HG03159 (cell line): ENCODE data around the gene EDDM13.
"Not testable (repeated sequence)": the region's sequence is repeated elsewhere in the genome, so short reads cannot be mapped to it uniquely, and the experiment has no call there.

ENCODE experiments used
- ATAC-seq: cut with Tn5 transposase; IDR thresholded peaks from one replicate; pipeline ENCODE4 v1.9.1; 2021; ENCODE audit warnings: mild to moderate bottlenecking, moderate library complexity; ENCODE audit not compliant: unreplicated experiment

The EDDM13 gene

DNA sequence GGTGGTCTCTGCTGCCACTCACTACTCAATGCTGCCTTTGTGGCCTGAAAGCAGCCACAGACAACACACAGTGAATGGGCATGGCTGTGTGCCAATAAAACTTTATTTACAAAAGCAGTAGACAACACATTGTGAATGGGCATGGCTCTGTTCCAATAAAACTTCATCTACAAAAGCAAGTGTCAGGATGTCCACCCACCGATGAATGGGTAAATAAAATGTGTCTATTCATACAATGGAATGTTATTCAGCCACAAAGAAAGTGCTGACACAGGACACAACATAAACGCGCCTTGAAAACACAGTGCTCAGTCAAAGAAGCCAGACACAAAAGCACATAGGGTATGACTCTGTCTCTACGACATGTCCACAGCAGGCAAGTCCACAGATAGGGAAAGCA is 22.0 kb downstream of the EDDM13 start:
- no peak for ATAC-seq

DNA sequence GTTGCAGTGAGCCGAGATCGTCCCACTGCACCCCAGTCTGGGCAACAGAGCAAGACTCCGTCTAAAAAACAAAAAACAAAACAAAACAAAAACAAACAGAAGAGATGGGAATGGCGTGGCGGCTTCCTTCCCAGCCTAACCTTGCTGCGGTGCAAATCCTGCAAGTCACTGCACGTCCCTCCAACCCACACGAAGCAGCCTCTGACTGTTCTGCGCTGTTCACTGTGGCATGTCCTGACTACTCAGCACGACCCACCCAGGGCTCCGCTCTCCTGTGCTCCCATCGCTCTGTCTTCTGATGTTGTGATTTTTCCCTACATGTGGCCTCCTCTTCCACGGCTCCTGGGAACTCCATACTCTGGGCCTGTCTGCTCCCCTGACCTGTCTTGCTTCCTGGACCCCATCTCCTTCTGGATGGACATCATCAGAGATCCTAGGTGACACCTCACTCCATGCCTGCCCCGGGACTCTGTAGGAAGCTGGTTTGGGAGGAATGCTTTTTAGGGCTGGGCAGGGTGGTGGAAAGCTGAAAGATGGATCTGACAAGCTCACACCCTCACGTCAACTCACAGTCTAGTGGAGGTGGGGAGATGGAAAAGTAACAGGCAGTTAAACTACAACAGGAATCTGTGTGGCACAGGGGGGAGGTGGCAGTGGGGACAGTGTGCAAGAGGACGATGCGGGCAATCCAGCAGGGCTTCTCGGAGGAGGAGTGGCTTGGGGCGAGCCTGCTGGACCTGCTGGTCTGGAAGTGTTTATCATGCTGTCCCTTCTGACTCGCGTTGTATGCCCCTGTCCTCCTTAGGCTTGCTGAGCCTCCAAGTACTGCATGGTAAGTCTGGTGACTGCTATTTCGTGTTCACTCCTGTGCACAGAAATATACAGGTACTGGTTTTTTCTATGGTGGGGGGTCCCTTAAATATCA is 23.2 kb downstream of the EDDM13 start:
- ATAC-seq, result no peak

DNA sequence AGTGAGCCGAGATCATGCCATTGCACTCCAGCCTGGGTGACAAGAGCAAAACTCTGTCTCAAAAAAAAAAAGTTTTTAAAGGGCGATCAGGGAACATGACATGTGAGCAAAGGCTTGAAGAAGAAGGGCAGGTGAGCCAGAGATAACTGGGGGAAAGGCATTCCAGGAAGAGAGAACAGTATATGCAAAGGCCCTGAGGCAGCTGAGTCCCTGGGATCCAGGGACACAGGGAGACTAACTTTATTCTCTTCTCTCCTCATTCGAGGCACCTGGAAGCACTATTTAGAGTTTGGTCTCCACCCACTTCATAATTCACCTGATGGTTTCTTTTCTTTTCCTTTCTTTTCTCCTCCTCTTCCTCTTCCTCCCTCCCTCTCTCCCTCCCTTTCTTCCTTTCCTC is 24.5 kb downstream of the EDDM13 start:
- no peak for ATAC-seq

DNA sequence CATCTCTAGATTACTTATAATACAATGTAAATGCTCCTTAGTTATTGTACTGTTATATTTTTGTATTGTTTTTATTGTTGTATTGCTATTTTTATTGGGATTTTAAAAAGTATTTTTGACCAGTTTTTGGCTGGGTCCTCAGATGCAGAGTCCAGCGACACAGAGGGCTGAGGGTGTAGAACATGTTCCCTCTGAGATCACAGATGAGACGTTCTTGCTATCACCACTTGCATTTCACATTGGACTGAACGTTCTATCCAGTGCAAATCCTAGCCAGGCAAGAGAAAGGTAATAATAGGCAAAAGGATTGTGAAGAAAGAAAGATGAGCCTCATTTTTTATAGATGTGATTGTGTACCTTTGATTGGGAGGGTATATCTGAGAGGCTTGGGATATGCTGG is 27.1 kb downstream of the EDDM13 start:
- no peak for ATAC-seq

DNA sequence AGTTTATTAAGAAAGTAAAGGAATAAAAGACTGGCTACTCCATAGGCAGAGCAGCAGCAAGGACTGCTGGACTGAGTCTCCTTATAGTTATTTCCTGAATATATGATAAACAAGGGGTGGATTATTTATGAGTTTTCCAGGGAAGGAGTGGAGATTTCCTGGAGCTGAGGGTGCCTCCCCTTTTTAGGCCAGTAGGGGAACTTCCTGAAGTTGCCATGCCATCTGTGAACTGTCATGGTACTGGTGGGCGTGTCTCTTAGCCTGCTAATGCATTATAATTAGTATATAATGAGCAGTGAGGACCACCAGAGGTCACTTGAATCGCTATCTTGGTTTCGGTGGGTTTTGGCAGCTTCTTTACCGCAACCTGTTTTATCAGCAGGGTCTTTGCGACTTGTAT is 28.6 kb downstream of the EDDM13 start:
- no peak for ATAC-seq

DNA sequence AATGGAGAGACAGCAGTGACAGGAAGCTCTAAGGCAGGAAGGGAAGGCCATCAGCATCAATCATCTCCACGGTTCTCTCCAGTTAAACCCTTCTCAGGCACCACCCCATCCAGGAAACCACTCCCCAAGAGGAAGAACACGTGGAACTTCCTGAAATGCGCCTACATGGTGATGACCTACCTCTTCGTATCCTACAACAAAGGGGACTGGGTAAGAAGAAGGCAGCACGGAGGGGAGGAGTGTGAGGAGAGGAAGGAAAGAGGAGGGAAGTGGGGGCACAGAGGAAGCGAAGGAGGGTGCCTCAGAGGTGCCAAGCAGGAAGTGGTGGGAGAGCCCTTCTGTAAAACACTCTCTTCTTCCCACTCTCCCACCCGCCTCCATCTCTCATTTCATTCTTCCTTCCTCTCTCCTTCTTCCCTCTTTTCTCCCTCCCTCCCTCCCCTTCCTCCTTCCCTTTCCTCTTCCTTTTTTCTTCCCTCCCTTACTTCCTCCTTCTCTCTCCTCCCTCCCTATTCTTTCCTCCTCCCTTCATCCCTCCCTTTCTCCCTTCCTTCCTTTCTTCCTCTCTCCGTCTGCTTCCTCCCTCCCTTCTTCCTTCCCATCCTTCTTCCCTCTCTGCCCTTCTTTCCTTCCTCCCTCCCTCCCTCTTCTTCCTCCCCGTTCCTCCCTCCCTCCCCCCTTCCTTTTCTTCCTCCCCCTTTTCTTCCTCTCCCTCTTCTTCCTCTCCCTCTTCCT is 29.5 kb downstream of the EDDM13 start:
- no peak for ATAC-seq

DNA sequence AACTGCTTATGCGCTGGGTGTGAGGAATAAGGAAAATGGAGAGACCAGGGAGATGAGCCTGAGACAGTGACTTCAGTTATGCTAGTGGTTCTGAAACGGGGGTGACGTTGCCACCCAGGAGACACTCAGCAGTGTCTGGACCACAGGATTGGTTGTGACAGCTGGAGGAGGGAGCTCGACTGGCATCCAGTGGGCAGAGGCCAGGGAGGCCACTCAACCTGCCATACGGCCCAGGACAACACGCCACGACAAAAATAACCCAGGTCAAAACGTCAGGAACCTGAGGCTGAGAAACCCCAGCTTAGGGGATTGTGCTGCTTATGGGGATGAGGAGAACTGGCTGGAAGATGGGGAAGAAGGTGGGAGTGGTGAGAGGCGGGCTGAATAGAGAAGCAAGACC is 31.7 kb downstream of the EDDM13 start:
- ATAC-seq, result no peak

DNA sequence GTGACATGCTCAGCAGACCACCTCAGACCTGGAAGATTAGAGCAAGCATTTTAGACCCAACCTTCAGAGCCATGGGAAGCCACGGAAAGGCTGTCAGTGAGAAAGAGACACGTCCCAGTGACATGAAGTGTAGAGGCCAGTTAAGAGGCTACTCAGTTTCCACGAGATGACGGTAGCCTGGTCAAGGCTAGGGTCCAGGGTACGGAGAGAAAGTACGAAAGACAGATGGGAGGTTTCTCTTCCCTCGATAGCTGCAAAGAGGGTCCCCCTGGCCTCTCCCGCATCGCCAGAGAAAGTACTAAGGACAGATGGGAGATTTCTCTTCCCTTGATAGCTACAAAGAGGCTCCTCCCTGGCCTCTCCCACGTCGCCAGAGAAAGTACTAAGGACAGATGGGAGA is 33.5 kb downstream of the EDDM13 start:
- no peak for ATAC-seq

DNA sequence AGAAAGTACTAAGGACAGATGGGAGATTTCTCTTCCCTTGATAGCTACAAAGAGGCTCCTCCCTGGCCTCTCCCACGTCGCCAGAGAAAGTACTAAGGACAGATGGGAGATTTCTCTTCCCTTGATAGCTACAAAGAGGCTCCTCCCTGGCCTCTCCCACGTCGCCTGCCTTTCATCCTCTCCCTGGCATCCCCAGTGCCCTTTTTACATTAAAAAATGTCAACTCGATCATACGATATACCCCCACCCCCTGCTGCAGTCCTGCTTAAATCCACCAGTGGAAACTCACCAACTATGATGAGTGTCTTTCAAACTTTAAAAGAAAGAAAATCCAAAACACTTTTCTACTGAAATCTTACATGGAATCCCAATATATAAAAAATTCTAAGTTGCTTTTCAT is 34.5 kb downstream of the EDDM13 start:
- ATAC-seq, result not testable (repeated sequence)

DNA sequence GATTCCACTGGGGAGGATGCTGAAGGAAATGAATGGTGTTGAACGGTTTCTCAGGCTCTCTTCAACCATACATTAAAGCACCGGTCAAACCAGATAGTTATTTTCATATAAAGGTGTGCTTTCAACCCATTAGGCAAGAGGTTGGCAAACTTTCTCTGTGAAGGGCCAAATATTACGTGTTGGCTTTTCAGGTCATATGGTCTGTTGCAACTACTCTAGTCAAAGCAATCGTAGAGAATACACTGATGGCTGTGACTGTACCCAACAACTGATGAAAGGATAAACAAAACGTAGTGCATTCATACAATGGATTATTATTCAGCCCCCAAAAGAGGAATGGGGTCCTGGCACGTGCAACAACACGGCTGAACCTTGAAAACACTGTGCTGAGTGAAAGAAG is 36.2 kb downstream of the EDDM13 start:
- ATAC-seq, result no peak

GRCh38 chr19:56309511-56310185 is 37.1 kb downstream of the EDDM13 start:
- ATAC-seq, result no peak

GRCh38 chr19:56310462-56310861 is 37.9 kb downstream of the EDDM13 start:
- no peak for ATAC-seq

DNA sequence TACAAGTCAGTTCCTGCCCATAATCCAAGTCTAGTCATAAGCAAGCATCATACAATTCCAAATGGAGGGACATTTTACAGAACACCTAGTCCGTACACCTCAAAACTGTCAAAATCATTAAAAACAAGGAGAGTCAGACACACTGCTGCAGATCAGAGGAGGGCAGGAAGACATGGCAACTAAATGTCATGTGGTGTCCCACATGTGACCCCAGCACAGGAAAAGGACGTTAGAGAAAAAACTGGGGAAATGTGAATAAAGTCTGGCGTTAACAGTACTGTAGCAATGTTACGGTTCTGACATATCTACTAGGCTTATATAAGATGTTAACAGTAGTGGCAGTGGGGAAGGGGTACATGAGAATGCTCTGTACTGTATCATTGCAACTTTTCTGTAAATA is 39.8 kb downstream of the EDDM13 start:
- ATAC-seq, result no peak

GRCh38 chr19:56312787-56313657 is 40.5 kb downstream of the EDDM13 start:
- ATAC-seq, result no peak

DNA sequence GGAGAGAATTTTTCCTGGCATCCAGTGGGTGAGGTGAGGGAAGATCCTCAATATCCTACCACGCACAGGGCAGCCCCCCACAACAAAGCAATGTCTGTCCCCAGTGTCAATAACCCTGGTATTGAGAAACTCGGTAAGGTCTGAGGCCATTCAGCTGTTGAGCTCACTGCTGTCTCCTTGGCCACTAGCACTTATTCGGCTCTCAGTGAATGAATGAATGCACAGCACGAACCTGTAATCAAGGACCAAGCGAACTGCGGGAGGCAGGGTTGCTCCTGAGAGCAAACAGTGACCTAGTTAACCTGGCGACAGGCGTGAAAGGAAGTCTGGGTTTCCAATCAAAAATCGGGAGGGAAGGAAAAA is 41.5 kb downstream of the EDDM13 start:
- ATAC-seq, result no peak

DNA sequence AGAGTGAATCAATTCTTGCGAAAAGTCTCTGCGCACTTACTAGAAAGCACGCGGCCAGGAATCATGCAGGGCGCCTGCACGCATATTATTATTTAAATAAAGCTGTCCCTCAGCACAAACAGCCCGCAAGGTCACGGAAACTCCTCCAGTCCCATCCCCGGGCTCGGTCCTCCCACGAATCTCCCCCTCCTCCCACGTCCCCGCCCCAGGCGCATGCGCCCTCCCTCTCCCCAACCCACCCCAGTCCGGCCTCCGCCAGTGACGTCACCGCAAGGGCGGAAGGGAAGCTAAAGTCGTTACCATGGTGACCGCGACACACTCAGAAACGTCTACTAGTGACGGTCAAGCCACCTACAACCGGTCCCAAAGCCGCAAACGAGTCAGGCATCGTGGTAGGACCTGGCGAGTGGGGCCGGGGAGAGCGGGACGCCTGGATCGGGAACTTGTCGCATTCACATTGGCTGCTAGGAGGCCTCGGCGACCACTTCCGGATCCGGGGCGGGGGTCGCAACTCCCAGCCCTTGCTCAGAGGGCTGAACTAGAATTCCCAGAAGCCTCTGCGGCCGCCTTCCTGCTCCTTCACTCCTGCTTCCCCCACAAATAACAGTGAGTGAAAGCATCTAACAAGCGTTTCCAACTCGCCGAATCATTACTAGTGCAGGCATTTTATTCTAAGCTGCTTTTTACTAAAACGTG is 42.0 kb downstream of the EDDM13 start, which contains the start of gene ZSCAN5A:
ZSCAN5A (minus strand) TSS at position 459 of the 696 bp plus-strand sequence. CDS start 89,793 bp downstream, outside the sequence.
- ATAC-seq, result peak; percentile 72

DNA sequence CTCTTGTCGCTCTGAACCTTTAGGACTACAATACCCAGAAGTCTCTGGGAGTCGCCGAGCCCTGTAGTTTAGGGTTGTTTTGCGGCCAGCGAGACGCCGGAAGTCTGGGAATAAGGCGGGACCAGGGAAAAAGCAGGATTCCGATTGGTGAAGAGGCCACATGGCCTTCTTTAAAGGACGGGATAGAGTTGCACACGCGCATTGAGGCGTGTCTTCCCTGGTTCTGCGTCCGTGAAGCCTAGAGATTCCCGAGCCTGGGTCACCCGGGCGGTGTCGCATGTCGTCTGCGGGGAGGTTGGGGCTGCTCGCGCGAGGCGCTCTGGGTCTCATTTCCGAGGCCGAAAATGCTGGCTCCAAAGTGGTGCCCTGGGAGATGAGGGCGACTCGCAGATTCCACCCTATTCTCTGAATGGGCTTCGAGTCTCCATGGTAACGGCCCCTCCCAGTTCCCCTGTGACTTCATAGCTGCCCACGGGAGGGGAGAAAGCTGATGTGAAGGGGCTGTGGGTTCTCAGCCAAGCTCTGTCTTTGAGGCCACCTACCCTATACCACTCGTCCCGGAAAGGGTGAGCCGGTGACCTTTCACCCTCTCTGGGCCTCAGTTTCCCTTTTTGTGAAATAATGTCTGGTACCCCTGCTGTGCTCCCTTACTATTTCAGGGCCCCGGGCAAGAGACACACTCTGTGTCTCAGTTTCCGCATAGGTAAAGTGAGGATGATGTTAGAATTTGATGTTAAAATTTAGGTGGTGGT is 42.7 kb downstream of the EDDM13 start:
- peak; percentile 76 for ATAC-seq

DNA sequence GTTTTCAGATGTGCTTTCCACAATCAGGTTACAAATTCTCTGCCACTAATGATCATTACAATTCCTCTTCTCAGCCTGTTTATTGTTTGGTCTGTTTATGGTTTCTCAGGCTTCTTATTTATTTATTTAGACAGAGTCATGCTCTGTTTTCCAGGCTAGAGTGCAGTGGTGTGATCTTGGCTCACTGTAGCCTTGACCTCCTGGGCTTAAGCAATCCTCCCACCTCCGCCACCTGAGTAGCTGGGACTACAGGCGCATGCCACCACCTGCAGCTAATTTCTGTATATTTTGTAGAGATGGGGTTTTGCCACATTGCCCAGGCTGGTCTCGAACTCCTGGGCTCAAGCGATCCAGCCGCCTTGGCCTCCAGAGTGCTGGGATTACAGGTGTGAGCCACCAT is 44.2 kb downstream of the EDDM13 start:
- no peak for ATAC-seq

- ATAC-seq, result no peak
Observed at GRCh38 chr19:56317749-56318148, 45.2 kb downstream of the EDDM13 start.
